ENCODE measurements around the gene MRPL55.

Gene MRPL55

DNA sequence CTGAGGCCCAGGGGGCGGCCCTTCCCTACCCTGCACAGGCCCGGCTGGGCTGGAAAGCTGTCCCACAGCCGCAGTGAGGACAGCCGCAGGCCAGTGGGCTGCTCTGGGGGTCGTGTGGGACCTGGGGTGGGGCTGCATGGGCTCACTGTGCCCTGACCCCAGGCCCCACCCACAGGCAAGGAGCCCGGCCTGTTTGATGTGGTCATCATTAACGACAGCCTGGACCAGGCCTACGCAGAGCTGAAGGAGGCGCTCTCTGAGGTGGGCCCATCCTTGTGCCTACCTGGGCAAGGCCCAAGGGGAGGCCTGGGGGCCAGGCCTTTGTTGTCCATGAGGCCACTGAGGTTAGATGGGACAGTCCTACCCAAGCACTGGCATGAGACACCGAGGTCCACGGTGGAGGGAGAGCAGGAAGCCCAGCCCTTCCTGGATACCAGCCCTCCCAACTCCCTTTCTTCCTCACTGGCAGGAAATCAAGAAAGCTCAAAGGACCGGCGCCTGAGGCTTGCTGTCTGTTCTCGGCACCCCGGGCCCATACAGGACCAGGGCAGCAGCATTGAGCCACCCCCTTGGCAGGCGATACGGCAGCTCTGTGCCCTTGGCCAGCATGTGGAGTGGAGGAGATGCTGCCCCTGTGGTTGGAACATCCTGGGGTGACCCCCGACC lies 39.2 kb upstream of the MRPL55 start:
- FAIRE-seq = no peak
- DNase-seq (ENCODE audit: insufficient read length, low spot score) = no peak

GRCh38 chr1:228147768-228148167 lies 38.7 kb upstream of the MRPL55 start:
- FAIRE-seq (no peak), DNase-seq (ENCODE audit: insufficient read length, low spot score) (no peak)

GRCh38 chr1:228147151-228147693 lies 38.1 kb upstream of the MRPL55 start:
- DNase-seq (ENCODE audit: insufficient read length, low spot score) = no peak
- FAIRE-seq = no peak

- FAIRE-seq = no peak
These were observed 37.5 kb upstream of the MRPL55 start for GRCh38 chr1:228146417-228147150.

GRCh38 chr1:228145463-228146416 lies 36.6 kb upstream of the MRPL55 start:
- FAIRE-seq (no peak), DNase-seq (ENCODE audit: insufficient read length, low spot score) (no peak)

More at GRCh38 chr1:228146417-228147150, 37.5 kb upstream of the MRPL55 start:
- DNase-seq (ENCODE audit: insufficient read length, low spot score) = no peak

GRCh38 chr1:228144993-228145343 lies 35.9 kb upstream of the MRPL55 start:
- FAIRE-seq (no peak), DNase-seq (ENCODE audit: insufficient read length, low spot score) (no peak)

DNA sequence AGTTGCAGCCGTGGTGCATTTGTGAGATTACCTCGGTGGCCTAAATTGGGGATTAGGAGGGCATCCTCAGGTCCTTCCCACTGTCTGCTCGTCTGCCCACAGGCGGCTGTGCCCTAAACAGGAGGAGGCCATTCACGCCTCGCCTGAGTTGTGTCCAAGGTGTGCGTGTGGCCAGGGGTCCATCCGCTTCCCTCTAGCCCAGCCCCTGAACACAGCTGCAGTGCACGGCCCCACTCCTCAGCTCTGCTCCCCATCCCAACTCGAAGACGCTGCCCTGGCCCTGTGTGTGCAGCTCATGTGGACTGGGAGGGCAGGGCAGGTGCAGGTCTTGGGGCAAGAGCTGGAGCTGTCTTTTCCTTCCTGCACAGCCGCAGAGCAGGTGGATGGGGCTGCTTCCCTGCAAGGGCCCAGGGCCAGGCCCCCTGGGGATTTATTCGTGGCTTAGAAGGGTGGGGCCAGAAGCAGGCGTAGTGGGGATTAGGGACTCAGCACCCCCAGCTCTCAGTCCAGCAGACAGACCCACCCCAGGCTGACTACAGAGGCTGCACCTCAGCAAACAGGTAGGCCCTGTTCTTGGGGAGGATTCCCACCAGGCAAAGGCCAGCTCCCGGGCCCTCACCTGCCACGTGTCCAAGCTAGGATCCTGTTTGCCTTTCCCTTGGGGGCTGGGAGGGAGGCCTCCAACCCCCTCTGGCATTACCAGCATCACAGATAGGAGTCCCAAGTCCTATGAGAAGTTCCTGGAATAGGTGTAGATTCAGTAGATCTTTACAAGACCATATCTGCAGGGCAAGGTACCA lies 35.3 kb upstream of the MRPL55 start:
- no peak for FAIRE-seq

DNA sequence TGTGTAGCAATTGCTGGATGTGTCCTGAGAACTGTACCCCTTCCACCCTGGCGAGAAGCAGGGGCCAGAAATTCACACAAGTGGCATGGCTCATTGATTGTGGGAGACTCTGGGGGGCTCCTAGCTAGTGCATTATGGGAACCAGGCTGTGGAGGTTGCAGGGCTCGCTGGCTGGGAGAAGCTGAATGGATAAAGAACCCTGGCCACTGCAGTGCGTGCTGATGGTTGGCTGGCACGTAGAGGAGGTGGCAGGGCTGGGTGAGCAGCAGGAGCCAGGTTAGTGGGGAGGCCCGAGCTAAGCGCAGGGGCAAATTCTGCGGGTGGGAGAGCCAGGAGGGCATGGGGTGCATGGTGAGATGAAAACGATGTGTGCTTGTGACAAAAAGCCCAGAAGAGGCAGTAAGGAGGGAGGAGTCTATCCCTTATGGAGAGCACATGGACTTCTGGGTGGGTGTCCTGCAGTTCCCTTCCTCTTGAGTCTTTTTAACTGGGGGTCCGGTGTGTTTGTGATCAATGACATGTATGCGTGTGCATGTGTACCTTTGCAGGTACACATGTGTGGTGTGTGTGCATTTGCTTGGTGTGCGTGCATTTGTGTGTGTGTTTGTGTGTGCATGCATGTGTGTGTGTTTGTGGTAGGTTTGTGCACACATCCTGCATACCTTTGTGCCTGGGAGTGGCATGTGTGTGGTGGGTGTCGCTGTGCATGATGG lies 34.5 kb upstream of the MRPL55 start:
- no peak for DNase-seq (ENCODE audit: insufficient read length, low spot score)
- no peak for FAIRE-seq

More for the DNA sequence above, 35.3 kb upstream of the MRPL55 start:
- DNase-seq (ENCODE audit: insufficient read length, low spot score) = no peak

DNA sequence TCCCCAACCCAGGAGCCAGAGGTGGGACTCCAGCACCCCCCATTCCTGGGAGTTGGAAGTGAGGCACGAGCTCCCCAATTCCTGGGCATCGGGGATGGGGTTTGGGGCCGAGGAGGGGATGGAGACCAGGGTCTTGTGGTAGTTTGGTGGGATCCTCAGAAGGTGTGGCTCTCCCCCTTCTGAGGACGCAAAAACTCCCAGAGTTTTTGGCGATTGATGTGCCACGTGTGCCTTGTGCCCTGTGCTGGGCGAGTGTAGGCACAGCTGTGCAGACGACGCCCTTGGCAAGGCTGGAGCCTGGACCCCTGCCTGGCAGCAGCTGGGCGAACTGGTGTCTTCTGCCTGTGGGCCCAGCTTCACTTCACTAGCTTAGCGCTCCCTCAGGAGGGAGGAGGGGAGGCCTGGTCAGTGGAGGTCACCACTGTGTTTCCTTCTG lies 33.6 kb upstream of the MRPL55 start:
- DNase-seq (ENCODE audit: insufficient read length, low spot score) = no peak
- no peak for FAIRE-seq

DNA sequence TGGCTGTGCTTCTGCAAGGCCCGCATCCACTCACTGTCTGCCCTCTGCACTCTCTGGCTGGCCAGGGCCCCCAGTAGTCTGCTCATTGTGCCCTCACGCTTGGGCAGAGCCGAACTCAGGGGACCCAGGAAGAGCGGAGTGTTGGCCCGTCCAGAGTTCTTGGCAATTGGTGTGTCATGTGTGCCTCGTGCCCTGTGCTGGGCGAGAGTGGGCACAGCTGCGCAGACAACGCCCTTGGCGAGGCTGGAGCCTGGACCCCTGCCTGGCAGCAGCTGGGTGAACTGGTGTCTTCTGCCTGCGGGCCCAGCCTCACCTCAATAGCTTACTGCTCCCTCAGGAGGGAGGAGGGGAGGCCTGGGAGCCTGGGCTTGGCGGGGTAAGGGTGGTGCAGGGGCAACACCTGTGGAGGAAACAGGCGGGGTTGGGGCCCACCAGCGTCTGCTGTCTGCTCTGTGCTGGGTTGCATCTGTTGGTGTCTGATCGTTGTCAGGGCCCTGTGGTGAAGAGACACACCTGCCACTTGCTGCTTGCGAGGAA lies 33.1 kb upstream of the MRPL55 start:
- DNase-seq (ENCODE audit: insufficient read length, low spot score) (no peak), FAIRE-seq (no peak)

DNA sequence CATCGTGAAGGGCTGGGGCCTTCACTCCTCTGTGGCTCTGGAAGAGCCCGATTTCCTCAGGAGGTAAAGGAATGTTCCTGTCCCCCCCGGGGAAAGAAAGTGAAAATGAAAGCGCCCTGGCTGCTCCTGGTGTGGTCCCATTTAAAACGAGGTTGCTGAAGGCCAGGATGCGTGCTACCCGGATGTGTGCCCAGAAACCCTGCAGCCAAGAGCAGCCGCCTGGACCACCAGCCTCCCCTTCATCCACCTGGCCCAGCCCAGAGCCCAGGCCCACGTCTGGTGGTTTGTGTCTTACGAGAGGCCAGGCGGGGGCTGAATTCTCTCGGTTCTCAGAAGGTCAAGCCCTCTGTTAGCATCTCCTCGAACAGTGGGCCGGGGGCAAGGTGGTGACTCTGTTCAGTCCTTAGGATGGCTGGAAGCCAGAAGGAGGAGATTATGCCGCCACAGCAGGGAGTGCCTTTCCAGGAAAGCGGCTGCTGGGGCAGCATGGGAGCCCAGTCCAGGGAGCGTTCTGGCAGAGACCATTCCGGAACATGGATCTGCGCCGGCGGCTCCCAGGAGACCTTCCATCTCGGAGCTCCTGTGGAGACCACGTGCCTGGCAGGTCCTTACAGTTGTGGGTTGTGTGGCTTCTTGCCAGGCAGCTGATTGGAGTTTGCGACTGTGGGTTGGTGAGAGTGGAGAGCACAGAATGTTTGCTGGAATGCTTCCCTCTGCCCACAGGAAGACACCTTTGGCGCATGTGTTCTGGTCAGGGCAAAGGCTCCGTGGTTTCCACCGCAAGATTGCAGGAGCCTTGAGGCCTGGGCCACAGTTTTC lies 32.3 kb upstream of the MRPL55 start:
- FAIRE-seq (peak; percentile 88), DNase-seq (ENCODE audit: insufficient read length, low spot score) (peak; percentile 65)

DNA sequence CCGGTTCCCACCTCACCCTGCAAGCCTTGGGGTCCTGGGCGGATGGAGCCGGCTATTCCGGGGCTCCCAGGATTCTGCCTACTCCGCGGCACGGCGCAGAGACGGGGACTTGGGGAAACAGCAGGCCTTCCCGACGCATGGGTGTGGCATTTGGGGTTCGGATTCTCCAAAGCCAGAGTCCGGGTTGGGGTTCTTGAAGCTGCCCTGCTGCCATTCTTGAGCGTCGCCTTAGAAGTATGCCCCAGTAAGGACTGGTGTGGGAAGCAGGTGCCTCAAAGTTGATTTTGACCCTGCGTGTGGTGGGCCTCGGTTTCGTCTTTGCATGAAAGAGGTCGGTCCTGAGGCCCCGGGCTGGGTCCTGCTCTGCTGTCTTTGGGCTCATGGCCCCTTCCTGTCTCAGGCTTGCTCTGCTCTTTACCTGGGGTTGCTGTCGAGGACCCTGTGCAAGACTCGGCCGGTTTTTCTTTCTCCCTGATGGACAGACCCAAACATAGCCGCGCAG lies 31.7 kb upstream of the MRPL55 start:
- DNase-seq (ENCODE audit: insufficient read length, low spot score) (no peak), FAIRE-seq (no peak)

DNA sequence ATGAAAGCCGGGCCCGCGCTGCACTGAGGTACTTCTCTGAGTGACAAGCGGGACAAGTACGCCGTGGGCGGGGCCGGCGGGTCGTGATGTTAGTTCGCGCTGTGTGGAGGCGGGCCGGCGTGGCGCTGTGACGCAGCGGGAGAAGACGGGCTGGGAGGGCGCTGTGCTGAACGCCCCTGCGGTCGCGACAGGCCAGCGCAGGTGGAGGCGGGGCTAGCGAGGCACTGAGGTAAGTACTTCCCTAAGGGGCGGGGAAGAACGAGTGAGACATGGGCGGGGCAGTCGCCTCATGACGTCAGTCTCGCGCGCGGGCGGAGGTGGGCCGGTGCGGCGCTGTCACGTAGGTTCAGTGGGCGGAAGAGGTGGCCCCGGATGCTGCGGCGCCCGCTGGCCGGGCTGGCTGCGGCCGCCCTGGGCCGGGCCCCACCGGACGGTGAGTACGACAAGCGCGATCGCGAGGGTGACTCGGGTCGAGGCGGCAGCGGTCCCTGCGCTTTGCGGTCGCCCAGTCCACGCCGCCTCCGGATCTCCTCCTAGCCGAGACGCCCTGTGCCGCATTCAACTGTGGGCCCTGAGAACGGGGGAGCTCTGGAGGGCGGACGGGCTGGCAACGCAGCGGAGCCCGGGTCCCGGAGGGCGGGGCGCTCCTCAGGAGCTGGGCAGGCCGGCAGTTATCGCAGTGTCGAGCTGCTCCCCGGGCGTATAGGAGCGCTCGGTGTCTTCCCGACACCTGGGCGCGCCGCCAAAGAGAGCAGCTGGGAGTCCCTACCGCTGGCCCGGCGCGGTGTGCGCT lies 31.0 kb upstream of the MRPL55 start, which contains the start of gene GUK1:
GUK1 (plus strand) TSS at position 349 of the 793 bp plus-strand sequence; CDS start at position 373, 24 bp downstream.
- FAIRE-seq (peak; percentile 99), DNase-seq (ENCODE audit: insufficient read length, low spot score) (peak; percentile 90)

GRCh38 chr1:228139406-228139930 lies 30.4 kb upstream of the MRPL55 start:
- FAIRE-seq = no peak
- no peak for DNase-seq (ENCODE audit: insufficient read length, low spot score)

DNA sequence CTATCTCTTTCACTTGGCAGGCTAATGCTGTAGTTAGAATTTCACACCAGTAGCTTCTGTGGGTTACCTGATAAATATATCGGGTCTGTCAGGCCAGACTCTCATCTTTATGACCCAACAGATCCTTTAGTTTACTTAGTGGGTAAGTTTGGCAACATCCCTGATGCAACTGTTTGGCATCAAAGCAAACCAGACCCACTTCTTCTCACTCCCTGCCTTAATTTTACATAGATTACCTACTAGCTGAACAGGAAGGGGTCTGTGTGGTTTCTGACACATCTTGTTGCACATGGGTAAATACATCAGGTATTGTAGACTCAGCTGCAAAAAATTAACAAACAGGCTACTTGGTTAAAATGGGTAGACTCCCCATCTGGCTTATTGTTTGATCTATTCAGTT lies 27.8 kb upstream of the MRPL55 start:
- DNase-seq (ENCODE audit: insufficient read length, low spot score) (no peak), FAIRE-seq (no peak)

DNA sequence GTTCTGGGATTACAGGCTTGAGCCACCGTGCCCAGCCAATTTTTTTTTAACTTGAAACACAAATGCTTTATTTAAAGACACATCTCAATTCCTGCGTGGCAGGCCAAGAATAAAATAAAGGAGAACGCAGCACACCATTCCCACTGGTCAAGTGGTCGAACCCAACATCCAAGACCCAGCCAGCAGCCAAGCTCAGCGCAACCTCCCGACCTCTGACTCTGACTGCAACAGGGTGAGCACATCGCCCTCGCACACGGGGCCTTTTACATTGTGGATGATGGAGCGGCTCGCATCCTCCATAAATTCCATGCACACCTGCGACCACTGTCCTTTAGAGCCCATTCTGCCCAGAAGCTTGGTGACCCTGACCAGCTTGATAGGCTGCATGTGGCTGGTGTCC lies 25.5 kb upstream of the MRPL55 start:
- no peak for FAIRE-seq
- DNase-seq (ENCODE audit: insufficient read length, low spot score) = no peak

DNA sequence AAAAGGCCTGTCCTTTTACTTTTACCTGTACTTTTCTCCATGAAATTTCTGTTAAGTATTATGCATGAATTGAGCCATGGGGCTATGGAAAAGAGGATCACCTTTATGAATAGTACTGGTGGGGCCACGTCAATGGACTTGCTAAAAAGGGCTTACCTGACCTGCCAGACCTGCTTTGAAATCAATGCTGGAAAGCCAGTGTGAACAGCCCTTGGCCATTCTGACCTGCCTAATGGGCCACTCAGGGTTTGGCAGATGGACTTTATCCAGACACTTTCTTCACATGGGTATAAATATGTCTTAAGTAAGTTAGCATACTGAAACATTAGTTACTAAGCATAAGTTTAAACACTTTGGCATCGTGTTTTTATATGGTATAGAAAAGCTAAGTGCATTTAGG lies 22.7 kb upstream of the MRPL55 start:
- no peak for DNase-seq (ENCODE audit: insufficient read length, low spot score)
- no peak for FAIRE-seq

Measured in GM19239 (cell line).